NB4 (cell line): ENCODE measurements around the gene WDR33.

ENCODE experiments used
- POLR2A ChIP-seq: IDR thresholded peaks from 2 replicates; pipeline ENCODE4 v1.6.1; 2011; ENCODE audit warnings: mild to moderate bottlenecking; ENCODE audit not compliant: insufficient read length; ENCODE audit errors: extremely low read depth
- TF ChIP-seq, protein P1 (sequence below): IDR thresholded peaks from one replicate; pipeline ENCODE4 v1.5.1; 2012; ENCODE audit warnings: low read depth, low read length
- TF ChIP-seq, protein P2 (sequence below): IDR thresholded peaks from 2 replicates; pipeline ENCODE4 v1.6.1; 2011; ENCODE audit warnings: low read depth, low read length

DNA sequence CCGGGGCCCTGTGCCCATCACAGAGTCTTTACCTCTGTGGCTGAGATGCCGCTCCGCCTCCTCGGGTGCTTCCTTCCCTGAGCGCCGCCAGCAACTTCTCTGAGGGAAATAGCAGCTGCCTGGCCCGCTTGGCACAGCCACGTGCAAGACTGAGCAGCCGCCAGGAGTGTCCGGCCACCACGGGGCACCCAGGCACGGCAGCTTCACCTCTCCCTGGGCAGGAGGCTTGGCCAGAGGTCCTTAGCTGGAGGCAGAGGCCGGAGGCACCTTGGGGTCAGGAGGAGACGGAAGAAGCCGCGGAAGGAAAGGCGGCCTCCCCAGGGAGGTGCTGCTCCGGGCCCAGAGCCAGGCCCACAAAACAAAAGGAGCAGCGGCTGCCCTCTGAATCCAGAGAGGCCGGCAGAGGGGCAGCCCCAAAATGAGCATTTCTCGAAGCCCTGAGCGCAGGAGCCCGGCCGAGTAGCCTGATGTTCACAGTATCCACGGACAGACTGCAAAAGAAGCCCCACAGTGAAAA, 129.6 kb downstream of the WDR33 start:
- TF ChIP-seq, protein P1, sequence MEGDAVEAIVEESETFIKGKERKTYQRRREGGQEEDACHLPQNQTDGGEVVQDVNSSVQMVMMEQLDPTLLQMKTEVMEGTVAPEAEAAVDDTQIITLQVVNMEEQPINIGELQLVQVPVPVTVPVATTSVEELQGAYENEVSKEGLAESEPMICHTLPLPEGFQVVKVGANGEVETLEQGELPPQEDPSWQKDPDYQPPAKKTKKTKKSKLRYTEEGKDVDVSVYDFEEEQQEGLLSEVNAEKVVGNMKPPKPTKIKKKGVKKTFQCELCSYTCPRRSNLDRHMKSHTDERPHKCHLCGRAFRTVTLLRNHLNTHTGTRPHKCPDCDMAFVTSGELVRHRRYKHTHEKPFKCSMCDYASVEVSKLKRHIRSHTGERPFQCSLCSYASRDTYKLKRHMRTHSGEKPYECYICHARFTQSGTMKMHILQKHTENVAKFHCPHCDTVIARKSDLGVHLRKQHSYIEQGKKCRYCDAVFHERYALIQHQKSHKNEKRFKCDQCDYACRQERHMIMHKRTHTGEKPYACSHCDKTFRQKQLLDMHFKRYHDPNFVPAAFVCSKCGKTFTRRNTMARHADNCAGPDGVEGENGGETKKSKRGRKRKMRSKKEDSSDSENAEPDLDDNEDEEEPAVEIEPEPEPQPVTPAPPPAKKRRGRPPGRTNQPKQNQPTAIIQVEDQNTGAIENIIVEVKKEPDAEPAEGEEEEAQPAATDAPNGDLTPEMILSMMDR, result no peak
- TF ChIP-seq, protein P2, sequence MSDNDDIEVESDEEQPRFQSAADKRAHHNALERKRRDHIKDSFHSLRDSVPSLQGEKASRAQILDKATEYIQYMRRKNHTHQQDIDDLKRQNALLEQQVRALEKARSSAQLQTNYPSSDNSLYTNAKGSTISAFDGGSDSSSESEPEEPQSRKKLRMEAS, result no peak
- no peak for TF ChIP-seq POLR2A
